Measurements from ENCODE around the gene ARHGEF38. TPM values are rescaled to one million over a fixed set of nuclear protein-coding genes. Genes with fewer than 3 reads are reported as not detected.

The ARHGEF38 gene
- total RNA-seq, 1 donor from 2014 or later, result 20.6 TPM

DNA sequence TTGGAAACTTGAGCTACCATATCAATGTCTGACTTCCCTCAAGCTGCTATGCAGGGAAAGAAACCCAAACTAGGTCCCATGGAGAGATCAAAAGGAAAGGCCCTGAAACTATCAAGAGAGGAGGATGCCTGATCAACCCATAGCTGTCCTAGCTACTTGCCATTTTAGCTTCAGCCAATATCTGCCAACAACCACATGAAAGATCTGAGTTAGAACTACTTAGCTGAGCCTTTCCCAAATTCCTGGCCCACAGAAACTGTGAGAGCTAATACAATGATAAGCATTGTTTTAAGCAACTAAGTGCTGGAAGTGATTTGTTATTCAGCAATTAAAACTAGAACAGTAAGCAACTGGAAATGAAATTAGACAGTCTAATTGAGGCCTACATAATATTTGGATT lies 6.3 kb upstream of the ARHGEF38 start:
- intact Hi-C loops (cut with DNase I), result no loop called here
- Histone ChIP-seq H3K27me3 (ENCODE audit: low read depth) (no peaks in the 10 kb centered on the region), H3K27ac (no peak overlapping the region), H3K4me3 (no peak overlapping the region), H3K36me3 (no peaks in the 10 kb centered on the region), H3K9me3 (no peaks in the 10 kb centered on the region), H3K4me1 (peaks cover 2% of the 10 kb centered on the region)
- DNase-seq (no peak), ATAC-seq (no peak)
- TF ChIP-seq, protein P1, sequence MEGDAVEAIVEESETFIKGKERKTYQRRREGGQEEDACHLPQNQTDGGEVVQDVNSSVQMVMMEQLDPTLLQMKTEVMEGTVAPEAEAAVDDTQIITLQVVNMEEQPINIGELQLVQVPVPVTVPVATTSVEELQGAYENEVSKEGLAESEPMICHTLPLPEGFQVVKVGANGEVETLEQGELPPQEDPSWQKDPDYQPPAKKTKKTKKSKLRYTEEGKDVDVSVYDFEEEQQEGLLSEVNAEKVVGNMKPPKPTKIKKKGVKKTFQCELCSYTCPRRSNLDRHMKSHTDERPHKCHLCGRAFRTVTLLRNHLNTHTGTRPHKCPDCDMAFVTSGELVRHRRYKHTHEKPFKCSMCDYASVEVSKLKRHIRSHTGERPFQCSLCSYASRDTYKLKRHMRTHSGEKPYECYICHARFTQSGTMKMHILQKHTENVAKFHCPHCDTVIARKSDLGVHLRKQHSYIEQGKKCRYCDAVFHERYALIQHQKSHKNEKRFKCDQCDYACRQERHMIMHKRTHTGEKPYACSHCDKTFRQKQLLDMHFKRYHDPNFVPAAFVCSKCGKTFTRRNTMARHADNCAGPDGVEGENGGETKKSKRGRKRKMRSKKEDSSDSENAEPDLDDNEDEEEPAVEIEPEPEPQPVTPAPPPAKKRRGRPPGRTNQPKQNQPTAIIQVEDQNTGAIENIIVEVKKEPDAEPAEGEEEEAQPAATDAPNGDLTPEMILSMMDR (IDR thresholded peaks at IDR 0.05), result no peak

DNA sequence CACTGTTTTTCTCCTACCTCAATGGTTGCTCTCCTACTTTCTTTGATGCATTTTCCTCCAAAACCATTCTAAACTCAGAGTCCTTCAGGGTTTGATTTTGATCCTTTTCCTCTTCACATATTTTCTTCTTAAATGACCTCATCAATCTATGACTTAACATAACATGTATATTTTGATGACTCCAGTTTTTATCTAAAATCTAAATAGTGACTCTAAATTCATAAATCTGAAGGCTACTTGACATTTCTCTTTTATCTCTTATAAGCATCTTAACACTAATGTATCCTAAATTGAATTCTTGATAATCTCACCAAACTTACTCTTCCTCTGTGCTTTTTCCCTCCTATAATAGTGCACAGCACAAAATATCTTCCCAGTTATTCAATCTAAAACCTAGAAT lies 4.7 kb upstream of the ARHGEF38 start:
- DNase-seq (no peak), ATAC-seq (no peak)

DNA sequence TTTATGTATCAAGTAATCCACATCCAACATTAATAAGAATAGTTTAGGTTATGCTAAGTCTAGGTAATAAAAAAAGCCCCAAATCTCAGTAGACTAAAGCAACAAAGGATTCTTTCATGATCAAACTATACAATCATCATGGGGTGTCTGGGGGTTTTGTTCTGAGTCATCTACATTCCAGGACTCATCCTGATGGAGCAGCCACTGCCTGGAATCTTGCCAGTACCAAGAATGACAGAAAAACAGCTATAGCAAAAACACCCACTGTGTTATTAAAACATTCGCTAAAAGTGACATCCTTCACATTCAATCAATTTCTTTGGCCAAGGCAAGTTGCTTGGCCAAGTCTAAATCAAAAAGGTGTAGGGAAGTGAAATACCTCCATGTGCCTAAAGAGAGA lies 3.9 kb upstream of the ARHGEF38 start:
- TF ChIP-seq, protein P1 (IDR thresholded peaks at IDR 0.05), result no peak
- H3K9me3 ChIP-seq, result no peaks in the 10 kb centered on the region
- no peak overlapping the region for H3K4me3 ChIP-seq
- intact Hi-C loops (cut with DNase I), result no loop called here
- H3K36me3 ChIP-seq, result no peaks in the 10 kb centered on the region
- no peak for DNase-seq
- H3K27ac ChIP-seq, result no peak overlapping the region
- no peak for ATAC-seq
- peaks cover 6% of the 10 kb centered on the region for H3K4me1 ChIP-seq
- H3K27me3 ChIP-seq (ENCODE audit: low read depth), result no peaks in the 10 kb centered on the region

More for the DNA sequence above, 4.7 kb upstream of the ARHGEF38 start:
- no peak overlapping the region for H3K4me3 ChIP-seq
- TF ChIP-seq, protein P1 (IDR thresholded peaks at IDR 0.05), result no peak
- H3K9me3 ChIP-seq, result no peaks in the 10 kb centered on the region
- no peak overlapping the region for H3K27ac ChIP-seq
- H3K4me1 ChIP-seq, result peaks cover 6% of the 10 kb centered on the region
- intact Hi-C loops (cut with DNase I), result no loop called here
- H3K27me3 ChIP-seq (ENCODE audit: low read depth), result no peaks in the 10 kb centered on the region
- H3K36me3 ChIP-seq, result no peaks in the 10 kb centered on the region

DNA sequence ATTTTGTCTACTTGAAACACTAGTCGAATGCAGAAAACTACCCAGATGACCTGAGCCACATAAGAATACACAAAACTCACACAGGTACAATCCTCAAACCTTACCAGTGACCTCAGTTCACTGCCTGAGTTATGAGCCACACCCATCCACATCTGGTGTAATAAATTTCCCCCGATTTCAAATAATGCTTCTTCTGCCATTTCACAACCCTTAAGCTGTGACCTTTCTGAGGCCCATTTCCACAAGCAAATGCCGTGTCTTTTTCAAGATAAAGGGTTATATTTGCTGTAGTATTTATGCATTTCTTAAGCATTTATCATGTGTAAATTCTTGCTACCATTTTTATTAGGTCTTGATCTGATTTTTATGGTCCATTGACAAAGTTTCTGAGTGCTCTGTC lies 1.8 kb upstream of the ARHGEF38 start:
- Histone ChIP-seq H3K27me3 (ENCODE audit: low read depth) (no peaks in the 10 kb centered on the region), H3K36me3 (no peaks in the 10 kb centered on the region), H3K27ac (no peak overlapping the region), H3K9me3 (no peaks in the 10 kb centered on the region), H3K4me1 (peaks cover 6% of the 10 kb centered on the region), H3K4me3 (no peak overlapping the region)
- TF ChIP-seq, protein P1 (IDR thresholded peaks at IDR 0.05), result no peak
- ATAC-seq (no peak), DNase-seq (no peak)
- intact Hi-C loops (cut with DNase I), result no loop called here

DNA sequence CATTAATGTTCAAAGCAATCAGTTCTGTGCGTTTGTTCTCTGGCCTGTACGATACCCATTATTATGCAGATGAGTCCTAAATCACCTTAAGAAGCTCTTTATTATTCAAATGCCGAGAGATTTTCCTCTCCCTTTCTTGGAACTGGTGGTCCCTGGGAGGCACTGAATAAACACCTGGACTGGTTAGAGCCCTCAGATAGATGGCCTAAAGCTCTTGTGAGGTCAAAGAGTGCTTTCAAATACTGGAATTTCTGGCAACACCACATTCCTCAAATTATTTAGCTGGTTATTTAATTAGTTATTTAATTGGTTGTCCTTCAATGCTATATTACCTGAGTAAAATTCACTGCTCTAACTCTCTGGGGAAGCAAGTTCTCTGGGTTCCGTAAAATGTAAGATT lies 3.0 kb downstream of the ARHGEF38 start:
- peaks cover 6% of the 10 kb centered on the region for H3K4me1 ChIP-seq

More for the DNA sequence above, 3.0 kb downstream of the ARHGEF38 start:
- H3K27me3 ChIP-seq (ENCODE audit: low read depth), result no peaks in the 10 kb centered on the region
- H3K9me3 ChIP-seq, result no peaks in the 10 kb centered on the region
- ATAC-seq, result no peak
- TF ChIP-seq, protein P1 (IDR thresholded peaks at IDR 0.05), result no peak
- no peaks in the 10 kb centered on the region for H3K36me3 ChIP-seq
- peak overlapping the region; percentile 37 for H3K4me3 ChIP-seq
- no peak for DNase-seq
- peak overlapping the region; percentile 78 for H3K27ac ChIP-seq
- intact Hi-C loops (cut with DNase I), result no loop called here
